NCI-H1930 (cell line): ENCODE measurements around the gene RBM17.
"Not testable (repeated sequence)": the region's sequence is repeated elsewhere in the genome, so short reads cannot be mapped to it uniquely, and the experiment has no call there.

Experiments used
- DNase-seq, 2 experiments: peaks; one replicate each; lab custom pipeline; 2025; lab: John Stamatoyannopoulos, UW

RBM17 gene

DNA sequence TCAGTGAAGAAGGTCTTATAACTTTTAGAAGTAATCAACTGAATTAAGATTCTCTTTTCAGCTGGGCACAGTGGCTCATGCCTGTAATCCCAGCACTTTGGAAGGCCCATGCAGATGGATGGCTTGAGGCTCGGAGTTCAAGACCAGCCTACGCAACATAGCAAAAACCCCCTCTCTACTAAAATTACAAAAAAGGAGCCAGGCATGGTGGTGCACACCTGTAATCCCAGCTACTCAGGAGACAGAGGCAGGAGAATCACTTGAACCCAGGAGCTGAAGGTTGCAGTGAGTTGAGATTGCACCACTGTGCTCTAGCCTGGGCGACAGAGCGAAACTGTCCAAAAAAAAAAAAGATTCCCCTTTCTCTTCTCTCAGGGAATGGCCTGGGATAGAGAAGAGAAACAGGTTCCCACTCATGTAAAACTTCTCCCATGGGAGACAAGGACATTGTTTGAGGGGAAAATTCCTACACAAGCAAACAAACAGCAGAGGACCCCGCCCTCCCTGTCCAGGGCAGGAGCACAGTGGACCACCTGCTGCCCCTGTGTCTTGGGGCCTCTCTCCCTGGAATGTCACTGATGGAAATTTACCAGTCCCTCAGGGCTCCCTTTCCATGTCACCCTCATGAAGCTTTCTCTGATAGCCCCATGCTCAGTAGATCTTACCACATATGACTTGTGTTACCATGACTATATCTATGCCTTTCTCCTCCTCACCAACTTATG, 32.3 kb upstream of the RBM17 start:
- DNase-seq: no peak

DNA sequence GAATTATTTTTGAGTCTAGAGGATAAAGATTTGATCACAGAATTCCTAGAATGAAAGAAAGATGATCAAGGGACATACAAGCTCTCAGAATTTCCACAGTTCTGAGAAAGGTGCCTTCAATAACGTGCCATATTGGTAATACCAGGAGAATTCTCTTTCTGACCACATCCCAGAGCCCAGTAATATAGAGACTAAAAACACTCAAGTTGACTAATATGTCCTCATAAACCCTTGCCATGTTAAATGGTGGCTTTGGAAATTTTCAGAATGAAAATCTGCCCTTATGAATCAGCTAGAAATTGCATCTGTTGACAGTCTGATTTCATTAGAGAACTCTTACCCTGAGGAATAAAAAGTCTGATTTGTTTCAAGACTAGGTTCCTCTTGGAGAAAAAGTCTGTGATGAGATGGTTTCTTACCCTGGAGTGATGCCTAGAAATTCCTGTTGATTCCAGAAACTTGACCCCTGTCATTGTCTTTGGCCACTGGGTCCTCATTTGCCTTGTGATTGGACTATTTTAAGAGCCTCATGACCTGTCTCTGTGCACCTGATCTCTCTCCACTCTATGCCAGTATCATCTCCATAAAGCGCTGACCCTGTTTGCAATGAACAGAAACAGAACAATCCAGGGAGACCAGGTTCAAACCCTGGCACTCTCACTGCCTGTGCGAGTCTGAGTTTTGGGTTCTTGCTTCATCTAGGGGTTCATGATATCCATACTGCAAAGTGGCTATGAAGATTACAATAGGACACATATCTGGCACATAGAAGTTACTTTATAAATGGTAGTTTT, 30.0 kb upstream of the RBM17 start:
- no peak for DNase-seq

- no peak for DNase-seq
These were observed 29.3 kb upstream of the RBM17 start for GRCh38 chr10:6059506-6059905.

- DNase-seq: no peak
These were observed 27.8 kb upstream of the RBM17 start for GRCh38 chr10:6061056-6061455.

GRCh38 chr10:6062101-6062771, 26.6 kb upstream of the RBM17 start, which contains the start of gene IL2RA:
TSS of gene IL2RA (minus strand) at chr10:6062367. CDS start at chr10:6062151, 216 bp downstream.
- no peak for DNase-seq

DNA sequence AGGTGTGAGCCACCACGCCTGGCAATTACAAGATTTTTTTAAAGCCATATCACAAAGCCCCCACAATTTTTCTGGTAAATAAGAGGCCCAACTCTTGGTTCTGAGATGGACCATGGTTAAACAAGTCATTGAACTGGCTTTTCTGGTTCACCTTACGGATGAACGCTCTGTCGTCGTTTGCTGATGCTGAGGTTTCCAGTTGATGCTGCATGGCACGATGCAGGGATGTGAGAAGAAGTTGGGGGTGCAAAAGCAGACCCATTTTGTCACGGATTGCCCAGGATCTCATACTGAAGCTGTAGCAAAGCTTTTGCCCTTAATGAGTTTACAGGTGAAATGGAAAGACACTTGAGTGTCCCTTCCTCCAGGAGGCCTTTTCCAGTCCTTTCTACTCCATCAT, 24.7 kb upstream of the RBM17 start:
- DNase-seq: no peak

- DNase-seq: not testable (repeated sequence)
These were observed 24.1 kb upstream of the RBM17 start for GRCh38 chr10:6064726-6065125.

DNA sequence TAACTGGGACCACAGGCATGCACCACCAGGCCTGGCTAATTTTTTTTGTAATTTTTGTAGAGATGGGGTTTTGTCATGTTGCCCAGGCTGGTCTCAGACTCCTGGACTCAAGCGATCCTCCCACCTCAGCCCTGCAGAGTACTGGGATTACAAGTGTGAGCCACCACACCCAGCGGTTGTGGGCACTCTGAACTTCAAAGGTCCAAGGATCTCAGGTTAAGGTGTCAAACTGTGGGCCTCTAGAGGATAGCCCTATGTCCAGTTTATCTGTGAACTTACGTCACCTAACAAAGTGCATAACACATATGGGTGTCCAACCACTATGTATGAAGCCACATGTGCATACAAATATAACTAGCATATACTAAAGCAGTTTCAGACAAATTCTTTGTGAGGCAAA, 23.4 kb upstream of the RBM17 start:
- no peak for DNase-seq

- DNase-seq: no peak
These were observed 23.0 kb upstream of the RBM17 start for GRCh38 chr10:6065835-6066234.

DNA sequence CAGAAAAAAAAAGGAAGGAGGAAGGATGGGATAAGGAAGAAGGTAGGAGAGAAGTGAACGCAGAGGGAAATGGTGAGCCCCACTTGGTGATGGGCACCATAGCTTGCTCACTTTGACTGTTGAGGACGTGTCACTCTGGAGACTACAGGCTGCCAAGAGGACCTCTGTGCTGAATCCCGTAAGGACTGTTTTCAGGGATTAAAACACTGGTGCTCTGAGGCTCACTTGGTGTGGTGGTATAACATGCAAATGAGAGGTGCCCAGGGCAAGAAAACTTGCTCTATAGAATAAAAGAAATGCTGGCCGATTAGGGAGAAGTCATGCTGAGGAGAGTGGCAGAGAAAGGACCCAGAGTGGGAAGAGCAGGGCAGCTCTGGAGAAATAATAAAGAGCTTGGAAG, 21.4 kb upstream of the RBM17 start:
- no peak for DNase-seq

DNA sequence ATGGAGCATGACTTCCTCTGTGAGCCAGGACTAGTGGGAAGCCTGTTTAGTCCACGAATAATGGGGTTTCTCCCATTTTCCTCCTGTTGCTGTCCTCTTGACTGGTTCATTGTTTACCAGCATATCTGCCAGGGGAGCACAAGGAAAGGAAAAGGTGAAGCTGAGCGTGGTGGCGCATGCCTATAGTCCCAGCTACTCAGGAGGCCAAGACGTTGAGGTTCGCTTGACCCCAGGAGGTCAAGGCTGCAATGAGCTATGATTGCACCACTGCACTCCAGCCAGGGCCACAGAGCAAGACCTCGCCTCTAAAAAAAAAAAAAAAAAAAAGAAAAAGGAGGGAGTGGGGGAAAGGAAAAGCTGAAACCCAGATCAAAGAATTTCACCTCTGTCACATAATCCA, 20.8 kb upstream of the RBM17 start:
- no peak for DNase-seq

DNA sequence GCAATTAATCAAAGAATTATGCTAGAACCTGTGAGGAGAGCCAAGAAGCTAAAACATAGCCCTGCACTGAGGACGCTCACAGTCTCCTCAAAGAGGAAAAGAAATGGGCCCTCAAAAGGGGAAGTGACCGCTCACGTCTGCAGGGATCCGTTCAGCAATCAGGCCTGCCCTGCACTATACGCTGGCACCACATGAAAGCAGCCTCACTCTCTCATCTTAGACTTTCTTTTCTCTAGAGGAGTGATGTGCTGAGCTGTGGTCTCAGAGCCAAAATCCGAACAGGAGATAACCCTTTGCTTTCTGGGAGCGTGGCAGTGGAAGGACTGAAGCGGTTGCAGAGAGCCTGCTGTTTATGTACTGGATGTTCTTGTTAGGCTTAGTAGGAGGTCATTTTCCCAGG, 20.4 kb upstream of the RBM17 start:
- DNase-seq: no peak

GRCh38 chr10:6069081-6069931, 19.5 kb upstream of the RBM17 start:
- no peak for DNase-seq

DNA sequence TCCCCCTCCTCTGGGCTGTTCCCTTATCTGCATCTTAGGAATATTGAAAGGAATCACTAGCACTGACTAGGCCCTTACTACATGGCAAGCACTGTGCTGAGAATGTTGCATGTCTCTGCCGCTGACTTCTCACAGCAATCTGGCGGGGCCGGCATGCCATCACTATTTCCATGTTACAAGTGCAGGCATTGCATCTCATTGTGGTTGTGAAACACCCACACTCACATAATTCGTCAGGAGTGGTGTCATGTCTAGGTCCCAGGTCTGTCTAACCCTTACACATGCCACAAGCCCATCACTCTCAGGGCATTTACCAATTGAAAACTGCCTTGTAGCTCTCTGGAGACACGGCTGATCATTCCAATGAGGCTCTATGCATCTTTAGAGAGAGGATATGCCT, 18.2 kb upstream of the RBM17 start:
- DNase-seq: no peak

DNA sequence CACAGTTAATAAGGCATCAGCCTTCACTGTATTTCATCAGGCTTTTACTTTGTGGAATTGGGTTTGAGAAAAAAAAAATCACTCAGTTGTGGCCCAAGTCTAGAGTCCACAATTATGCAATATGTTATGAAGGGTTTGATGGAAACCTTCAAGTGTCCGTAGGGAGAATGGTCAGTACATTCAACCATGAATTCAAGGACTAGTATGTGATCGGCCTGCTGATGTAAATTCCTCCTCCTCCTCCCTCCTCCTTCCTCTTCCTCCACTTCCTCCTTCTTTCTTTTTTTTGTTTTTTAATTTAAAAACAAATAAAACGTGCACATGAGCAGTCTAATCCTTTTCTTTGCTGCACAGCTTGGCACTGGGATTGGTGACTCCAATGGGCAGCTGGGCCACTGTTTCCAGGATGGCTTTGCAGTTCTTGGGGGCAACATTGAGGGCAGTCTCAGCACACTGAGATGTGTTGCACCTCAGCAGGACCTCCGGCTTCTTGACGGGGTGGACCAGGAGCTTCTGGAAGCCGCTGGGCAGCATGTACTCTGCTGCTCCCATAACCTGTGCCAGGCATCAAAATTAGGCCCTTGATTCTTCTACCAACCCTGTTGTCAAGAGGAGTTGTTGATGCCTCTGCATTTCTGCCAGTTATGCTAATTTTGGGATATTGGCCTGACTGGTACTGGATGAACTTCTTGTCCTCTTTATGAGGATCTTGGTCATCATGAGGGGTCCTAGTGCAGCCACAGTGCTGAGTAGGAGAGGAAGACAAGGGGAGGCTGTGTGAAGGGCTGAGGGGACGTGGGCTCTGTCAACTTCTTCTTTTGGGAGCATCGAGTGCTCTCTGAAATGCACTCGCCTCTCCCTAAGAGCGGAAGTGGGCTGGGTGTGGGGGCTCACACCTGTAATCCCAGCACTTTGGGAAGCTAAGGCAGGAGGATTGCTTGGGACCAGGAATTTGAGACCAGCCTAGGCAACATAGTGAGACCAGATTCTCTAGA, 17.4 kb upstream of the RBM17 start:
- DNase-seq: no peak

- no peak for DNase-seq
These were observed 16.5 kb upstream of the RBM17 start for GRCh38 chr10:6072215-6072934.

- DNase-seq: no peak
These were observed 14.1 kb upstream of the RBM17 start for GRCh38 chr10:6074489-6075301.

GRCh38 chr10:6077071-6077675, 11.7 kb upstream of the RBM17 start:
- DNase-seq: no peak

GRCh38 chr10:6079044-6079443, 9.8 kb upstream of the RBM17 start:
- no peak for DNase-seq
